EH (cell line): ENCODE data around the gene GPR3.

Experiments used
- DNase-seq: peaks from one replicate; pipeline ENCODE4 v3.0.0-alpha.2; 2015; ENCODE audit warnings: low read depth

Gene GPR3

GRCh38 chr1:27358928-27359313 lies 33.5 kb upstream of the GPR3 start:
- DNase-seq, result no peak

GRCh38 chr1:27359822-27360158 lies 32.6 kb upstream of the GPR3 start:
- no peak for DNase-seq

- no peak for DNase-seq
These were observed 32.0 kb upstream of the GPR3 start for GRCh38 chr1:27360159-27361043.

- no peak for DNase-seq
These were observed 31.4 kb upstream of the GPR3 start for GRCh38 chr1:27361044-27361402.

GRCh38 chr1:27361553-27361952 lies 30.9 kb upstream of the GPR3 start:
- DNase-seq, result no peak

GRCh38 chr1:27363766-27364695 lies 28.4 kb upstream of the GPR3 start:
- no peak for DNase-seq

GRCh38 chr1:27364696-27365371 lies 27.6 kb upstream of the GPR3 start:
- DNase-seq, result no peak

- peak; percentile 92 for DNase-seq
These were observed 26.9 kb upstream of the GPR3 start for GRCh38 chr1:27365372-27366112.

GRCh38 chr1:27366113-27366410 lies 26.4 kb upstream of the GPR3 start:
- peak; percentile 86 for DNase-seq

- peak; percentile 86 for DNase-seq
These were observed 25.8 kb upstream of the GPR3 start, which contains the start of gene MAP3K6 for GRCh38 chr1:27366411-27367159. Gene MAP3K6 (minus strand): TSS chr1:27366961. CDS start chr1:27366597, 364 bp downstream.

GRCh38 chr1:27367160-27367650 lies 25.2 kb upstream of the GPR3 start:
- DNase-seq, result no peak

- DNase-seq, result peak; percentile 42
These were observed 23.4 kb upstream of the GPR3 start for GRCh38 chr1:27368869-27369582.

- no peak for DNase-seq
These were observed 20.2 kb upstream of the GPR3 start for GRCh38 chr1:27372022-27372807.

GRCh38 chr1:27372808-27373690 lies 19.4 kb upstream of the GPR3 start:
- DNase-seq, result no peak

GRCh38 chr1:27374362-27375086 lies 17.9 kb upstream of the GPR3 start, which contains the start of gene FCN3:
Gene FCN3 (minus strand): TSS chr1:27374824. CDS start chr1:27374818, 6 bp downstream.
- DNase-seq, result no peak

GRCh38 chr1:27377760-27378495 lies 14.5 kb upstream of the GPR3 start:
- DNase-seq, result no peak

- DNase-seq, result no peak
These were observed 12.8 kb upstream of the GPR3 start for GRCh38 chr1:27379564-27380122.
